BJ (cell line): ENCODE results near the gene LRRC71. TPM values are rescaled to one million over a fixed set of nuclear protein-coding genes. Genes with fewer than 3 reads are reported as not detected.

Experiments
- CTCF ChIA-PET: fragments of 350-600 bp; formaldehyde crosslinking; extraction: SDS; loops from one replicate; lab custom pipeline; 2021; ENCODE audit warnings: antibody characterized with exemption, inconsistent platforms; lab: Yijun Ruan, JAX
- POLR2A ChIA-PET: fragments of 300-600 bp; sonication (Branson Sonifier 250); formaldehyde crosslinking; extraction: SDS; loops from one replicate; lab custom pipeline; 2021; ENCODE audit warnings: antibody characterized with exemption; lab: Charles Lee
- DNase-seq: peaks from one replicate; pipeline ENCODE4 v3.0.0-alpha.2; 2011; ENCODE audit warnings: low read depth
- H3K27me3 ChIP-seq: 2 replicates; pipeline ENCODE4 v1.6.0; 2011; ENCODE audit warnings: low read length; ENCODE audit not compliant: control insufficient read depth, insufficient read depth
- H3K36me3 ChIP-seq: 2 replicates; pipeline ENCODE4 v1.5.1; 2011; ENCODE audit warnings: low read length; ENCODE audit not compliant: control insufficient read depth, insufficient read depth
- H3K4me3 ChIP-seq: 2 replicates; pipeline ENCODE4 v1.5.1; 2011; ENCODE audit warnings: low read depth, mild to moderate bottlenecking, control low read depth, low read length
- CTCF ChIP-seq: IDR thresholded peaks from 2 replicates; pipeline ENCODE4 v1.5.1; 2011; ENCODE audit warnings: low read depth, mild to moderate bottlenecking, control low read depth, inconsistent platforms, low read length, moderate library complexity; ENCODE audit not compliant: insufficient read depth
- polyA plus RNA-seq: library from polyadenylated mRNA; depleted of rRNA; stranded (reverse); fragments of >200 nt; gene quantifications from 2 replicates; pipeline ENCODE4 v1.2.3, GENCODE V29; 2011

The LRRC71 gene
- polyA plus RNA-seq, 1 experiment, result 1.2 TPM

GRCh38 chr1:156909671-156910070 is 10.8 kb upstream of the LRRC71 start:
- no peak for TF ChIP-seq CTCF
- Histone ChIP-seq H3K27me3 (no peaks in the 10 kb centered on the region), H3K36me3 (peaks cover 62% of the 10 kb centered on the region), H3K4me3 (no peak overlapping the region)
- ChIA-PET CTCF (interaction anchor here (6.4 kb wide), 1 partner anchor 10 kb away, joined by 64 read pairs; no protein-coding TSS in a partner anchor), POLR2A (no interaction called here)
- DNase-seq, result no peak

GRCh38 chr1:156910309-156910782 is 10.1 kb upstream of the LRRC71 start:
- DNase-seq, result no peak
- ChIA-PET CTCF (interaction anchor here (0.9 to 6.4 kb wide), 2 partner anchors 10 to 29 kb away, joined by 3 to 64 read pairs; no protein-coding TSS in a partner anchor), POLR2A (no interaction called here)
- no peak overlapping the region for H3K4me3 ChIP-seq
- no peaks in the 10 kb centered on the region for H3K27me3 ChIP-seq
- peak; percentile 84 for TF ChIP-seq CTCF
- H3K36me3 ChIP-seq, result peaks cover 63% of the 10 kb centered on the region

GRCh38 chr1:156911577-156912298 is 8.7 kb upstream of the LRRC71 start:
- peaks cover 55% of the 10 kb centered on the region for H3K36me3 ChIP-seq
- H3K27me3 ChIP-seq, result no peaks in the 10 kb centered on the region
- CTCF ChIA-PET, result interaction anchor here (1.0 to 6.4 kb wide), 4 partner anchors 12 to 205 kb away, joined by 3 to 64 read pairs (median 6); partner anchors contain the start of gene NTRK1
- peak; percentile 15; the same call in 1 of the 2 replicates for TF ChIP-seq CTCF
- POLR2A ChIA-PET, result no interaction called here
- no peak for DNase-seq
- no peak overlapping the region for H3K4me3 ChIP-seq

- no peak for TF ChIP-seq CTCF
- ChIA-PET POLR2A (no interaction called here), CTCF (interaction anchor here (1.2 to 6.4 kb wide), 4 partner anchors 12 to 223 kb away, joined by 3 to 64 read pairs (median 6); no protein-coding TSS in a partner anchor)
- H3K27me3 ChIP-seq, result no peaks in the 10 kb centered on the region
- no peak overlapping the region for H3K4me3 ChIP-seq
- DNase-seq, result no peak
- peaks cover 50% of the 10 kb centered on the region for H3K36me3 ChIP-seq
Measured at GRCh38 chr1:156912310-156912709, 8.1 kb upstream of the LRRC71 start.

- peaks cover 47% of the 10 kb centered on the region for H3K36me3 ChIP-seq
- DNase-seq, result no peak
- CTCF ChIA-PET, result interaction anchor here (1.1 to 6.4 kb wide), 4 partner anchors 13 to 224 kb away, joined by 3 to 64 read pairs (median 5); no protein-coding TSS in a partner anchor
- POLR2A ChIA-PET, result no interaction called here
- TF ChIP-seq CTCF, result no peak
- H3K4me3 ChIP-seq, result no peak overlapping the region
- H3K27me3 ChIP-seq, result no peaks in the 10 kb centered on the region
Measured at GRCh38 chr1:156912861-156913808, 7.3 kb upstream of the LRRC71 start.
